Fibroblast of skin of right quadriceps (primary cell): ENCODE results near the gene NR2F6.
"Not testable (repeated sequence)": the region's sequence is repeated elsewhere in the genome, so short reads cannot be mapped to it uniquely, and the experiment has no call there.

Experiments
- DNase-seq: peaks from one replicate; pipeline ENCODE4 v3.0.0-alpha.2; 2013

Gene NR2F6

GRCh38 chr19:17245535-17245984, at the start of gene NR2F6:
TSS of gene NR2F6 (minus strand) at chr19:17245919. CDS start at chr19:17245220, 699 bp downstream.
- no peak for DNase-seq

- DNase-seq, result no peak
These were observed 48.6 kb upstream of the NR2F6 start for GRCh38 chr19:17294051-17294891.

DNA sequence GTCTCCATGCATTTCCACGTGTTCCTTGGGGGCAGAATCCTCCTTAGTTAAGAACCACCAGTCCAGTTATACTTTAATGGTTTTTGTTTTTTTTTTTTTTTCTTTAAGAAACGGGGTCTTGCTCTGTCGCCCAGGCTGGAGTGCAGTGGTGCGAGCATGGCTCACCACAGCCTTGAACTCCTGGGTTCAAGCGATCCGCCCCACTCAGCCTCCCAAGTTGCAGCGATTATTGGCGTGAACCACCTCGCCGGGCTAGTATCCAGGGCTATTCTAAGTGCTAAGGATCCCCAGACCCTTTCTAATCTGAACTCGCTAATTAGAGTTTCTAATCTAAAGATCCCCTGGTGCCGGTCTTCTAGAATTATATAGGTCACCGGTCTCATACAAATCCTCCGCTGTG, 47.9 kb upstream of the NR2F6 start:
- no peak for DNase-seq

- peak; percentile 87 for DNase-seq
These were observed 46.8 kb upstream of the NR2F6 start for GRCh38 chr19:17292301-17293074.

DNA sequence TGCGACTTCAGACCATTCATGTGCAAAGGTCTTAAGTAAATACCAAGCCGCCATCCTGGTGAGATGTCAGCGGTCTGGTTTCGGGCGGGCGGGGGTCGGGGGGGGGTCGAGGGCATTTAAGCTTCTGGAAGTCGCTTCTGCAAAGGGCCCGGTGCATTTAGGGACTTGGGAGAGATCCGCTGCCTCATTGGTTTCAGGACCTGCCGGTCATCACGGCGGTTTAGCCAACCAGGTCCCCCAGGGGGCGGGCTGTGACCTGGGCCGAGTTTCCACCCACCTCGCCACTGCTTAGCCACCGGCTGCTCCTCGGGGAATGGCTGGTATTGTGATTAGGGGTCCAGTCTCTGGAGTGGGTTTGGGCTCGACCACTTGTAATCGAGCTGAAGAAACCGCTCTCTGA, 43.8 kb upstream of the NR2F6 start:
- peak; percentile 82 for DNase-seq

- no peak for DNase-seq
These were observed 41.0 kb upstream of the NR2F6 start for GRCh38 chr19:17286752-17287151.

DNA sequence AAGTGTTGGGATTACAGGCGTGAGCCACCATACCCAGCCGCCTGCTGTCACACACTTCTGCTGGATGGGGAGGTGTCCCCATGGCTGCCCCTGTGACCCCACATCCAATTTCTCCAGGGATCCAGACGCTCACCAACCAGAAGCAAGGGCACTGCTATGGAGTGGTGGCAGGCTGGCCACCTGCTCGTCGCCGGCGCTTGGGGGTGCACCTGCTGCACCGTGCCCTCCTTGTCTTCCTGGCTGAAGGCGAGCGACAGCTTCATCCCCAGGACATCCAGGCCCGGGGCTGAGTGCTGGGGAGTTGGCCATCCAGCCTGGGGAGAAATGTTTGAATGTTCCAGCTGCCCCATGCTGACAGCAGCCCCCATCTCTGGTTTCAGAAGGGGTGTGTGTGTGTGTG, 40.5 kb upstream of the NR2F6 start:
- no peak for DNase-seq

DNA sequence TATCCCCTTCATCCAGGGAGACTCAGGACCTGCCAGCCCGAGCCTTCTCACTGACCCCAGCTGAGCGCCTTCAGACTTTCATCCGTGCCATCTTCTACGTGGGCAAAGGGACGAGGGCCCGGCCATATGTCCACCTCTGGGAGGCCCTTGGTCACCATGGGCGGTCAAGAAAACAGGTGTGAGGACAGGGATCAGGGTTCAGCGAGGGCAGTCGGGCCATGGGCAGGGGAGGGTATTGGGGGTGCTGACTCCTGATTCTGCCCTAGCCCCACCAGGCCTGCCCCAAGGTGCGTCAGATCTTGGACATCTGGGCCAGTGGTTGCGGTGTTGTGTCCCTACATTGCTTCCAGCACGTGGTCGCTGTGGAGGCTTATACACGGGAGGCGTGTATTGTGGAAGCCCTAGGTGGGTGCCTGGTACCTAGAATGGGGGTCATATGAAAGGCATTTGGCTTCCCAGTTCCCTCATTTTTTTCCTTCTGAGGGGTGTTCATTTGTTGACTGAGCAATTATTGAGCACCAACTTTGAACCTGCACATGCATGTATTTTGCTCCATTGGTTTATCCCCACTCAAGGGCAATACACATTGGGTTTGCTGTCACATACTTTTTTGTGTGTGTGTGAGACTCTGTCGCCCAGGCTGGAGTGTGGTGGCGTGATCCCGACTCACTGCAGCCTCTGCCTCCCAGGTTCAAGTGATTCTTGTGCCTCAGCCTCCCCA, 39.9 kb upstream of the NR2F6 start:
- no peak for DNase-seq

DNA sequence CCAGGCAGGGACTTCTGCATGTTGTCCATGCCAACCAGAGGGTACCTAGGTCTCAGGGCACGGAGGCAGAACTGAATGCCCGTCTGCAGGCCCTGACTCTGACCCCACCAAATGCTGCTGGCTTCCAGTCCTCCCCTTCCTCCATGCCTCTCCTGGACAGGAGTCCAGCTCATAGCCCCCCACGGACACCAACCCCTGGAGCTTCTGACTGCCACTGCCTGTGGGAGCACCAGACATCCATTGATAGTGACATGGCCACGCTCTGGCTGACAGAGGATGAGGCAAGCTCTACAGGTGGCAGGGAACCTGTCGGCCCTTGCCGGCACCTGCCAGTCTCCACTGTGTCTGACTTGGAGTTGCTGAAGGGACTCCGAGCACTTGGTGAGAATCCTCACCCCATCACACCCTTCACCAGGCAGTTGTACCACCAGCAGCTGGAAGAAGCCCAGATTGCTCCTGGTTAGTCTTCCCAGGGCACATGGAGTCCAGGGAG, 37.8 kb upstream of the NR2F6 start:
- no peak for DNase-seq

DNA sequence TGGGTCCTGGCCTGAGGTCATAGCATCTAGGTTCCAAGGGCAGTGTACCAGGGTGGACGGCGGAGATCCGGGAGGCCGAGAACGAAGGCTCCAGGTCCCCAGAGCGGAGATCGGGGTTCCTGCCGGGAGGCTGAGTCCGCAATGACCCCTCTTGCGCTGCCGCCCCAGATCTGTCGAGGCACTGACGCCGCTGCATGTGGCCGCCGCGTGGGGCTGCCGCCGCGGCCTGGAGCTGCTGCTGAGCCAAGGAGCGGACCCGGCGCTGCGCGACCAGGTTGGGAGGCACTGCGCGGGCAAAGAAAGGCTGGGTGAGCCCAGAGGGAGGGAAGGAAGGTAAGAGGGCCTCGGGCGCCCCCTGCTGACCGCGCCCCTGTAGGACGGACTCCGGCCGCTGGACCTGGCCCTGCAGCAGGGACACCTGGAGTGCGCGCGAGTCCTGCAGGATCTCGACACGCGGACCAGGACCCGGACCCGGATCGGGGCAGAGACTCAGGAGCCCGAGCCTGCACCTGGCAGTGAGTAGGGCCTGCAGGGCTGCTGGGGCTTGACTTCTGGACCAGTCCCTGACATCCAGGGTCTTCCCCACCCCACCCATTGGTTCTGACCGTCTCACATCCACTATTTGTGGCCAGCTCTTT, 36.9 kb upstream of the NR2F6 start:
- DNase-seq, result peak; percentile 71

DNA sequence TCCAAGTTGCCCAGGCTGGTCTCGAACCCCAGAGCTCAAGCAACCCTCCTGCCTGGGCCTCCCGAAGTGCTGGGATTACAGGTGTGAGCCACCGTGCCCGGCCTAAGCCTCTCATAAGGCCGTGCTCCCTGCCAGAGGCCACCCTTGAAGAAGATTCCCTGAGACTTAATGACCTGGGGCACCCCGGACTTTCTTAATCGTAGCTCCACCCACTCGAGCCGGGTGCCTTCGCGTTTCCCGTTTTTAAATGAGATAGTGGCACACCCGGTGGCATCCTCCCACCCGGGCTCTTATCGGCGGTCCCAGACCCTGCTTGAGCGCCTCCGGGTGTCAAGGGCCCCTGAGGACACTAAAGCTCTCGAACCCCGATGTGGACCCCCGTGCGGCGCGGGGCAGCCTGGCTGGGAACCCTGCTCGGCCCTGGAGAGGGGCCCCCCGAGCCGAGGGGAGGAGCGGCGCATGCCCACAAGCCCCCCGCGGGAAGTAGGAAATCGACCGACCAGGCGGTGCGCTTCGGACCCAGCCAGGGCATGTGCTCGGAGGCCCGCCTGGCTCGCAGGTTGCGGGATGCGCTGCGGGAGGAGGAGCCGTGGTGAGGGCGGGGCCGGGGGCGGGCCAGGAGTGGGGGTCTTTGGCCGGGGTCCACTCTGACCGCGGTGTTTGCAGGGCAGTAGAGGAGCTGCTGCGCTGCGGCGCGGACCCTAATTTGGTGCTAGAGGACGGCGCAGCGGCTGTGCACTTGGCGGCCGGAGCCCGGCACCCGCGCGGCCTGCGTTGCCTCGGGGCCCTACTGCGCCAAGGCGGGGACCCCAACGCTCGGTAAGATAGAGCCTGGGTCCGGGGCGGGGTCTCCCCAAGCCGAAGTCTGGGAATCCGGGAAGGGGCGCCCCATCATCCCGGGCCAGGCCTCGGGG, 35.9 kb upstream of the NR2F6 start, which contains the start of gene ANKLE1:
TSS of gene ANKLE1 (plus strand) at position 511 of the 914 bp plus-strand sequence. CDS start at position 531, 20 bp downstream.
- no peak for DNase-seq

- DNase-seq, result no peak
These were observed 33.7 kb upstream of the NR2F6 start for GRCh38 chr19:17279436-17279835.

DNA sequence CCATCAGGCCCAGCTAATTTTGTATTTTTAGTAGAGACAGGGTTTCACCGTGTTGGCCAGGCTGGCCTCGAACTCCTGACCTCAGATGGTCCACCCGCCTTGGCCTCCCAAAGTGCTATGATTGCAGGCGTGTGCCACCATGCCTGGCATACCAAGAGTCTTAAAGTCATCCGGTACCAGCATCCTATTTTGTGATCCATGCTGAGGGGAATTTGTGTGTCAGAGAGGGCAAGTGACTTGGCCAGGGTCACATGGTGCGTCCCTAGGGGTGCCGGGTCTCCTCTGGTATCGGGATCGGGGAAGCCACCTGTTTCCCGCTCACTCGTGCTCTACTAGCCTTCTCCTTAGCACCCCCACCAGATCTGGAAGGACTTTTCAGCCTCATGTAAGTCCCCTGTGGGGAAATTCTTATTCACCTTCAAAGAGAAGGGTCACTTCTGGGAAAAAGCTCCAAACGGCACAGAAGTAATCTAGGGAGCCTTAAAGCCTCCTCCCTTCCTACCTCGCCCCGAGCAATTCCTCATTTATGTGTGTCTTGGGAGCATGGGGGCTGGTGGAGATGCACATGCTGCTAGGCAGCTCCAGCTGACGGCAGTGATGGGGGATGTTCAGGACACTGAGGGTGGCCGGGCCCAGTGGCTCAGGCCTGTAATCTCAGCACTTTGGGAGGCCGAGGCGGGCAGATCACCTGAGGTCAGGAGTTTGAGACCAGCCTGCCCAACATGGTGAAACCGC, 29.9 kb upstream of the NR2F6 start:
- no peak for DNase-seq

DNA sequence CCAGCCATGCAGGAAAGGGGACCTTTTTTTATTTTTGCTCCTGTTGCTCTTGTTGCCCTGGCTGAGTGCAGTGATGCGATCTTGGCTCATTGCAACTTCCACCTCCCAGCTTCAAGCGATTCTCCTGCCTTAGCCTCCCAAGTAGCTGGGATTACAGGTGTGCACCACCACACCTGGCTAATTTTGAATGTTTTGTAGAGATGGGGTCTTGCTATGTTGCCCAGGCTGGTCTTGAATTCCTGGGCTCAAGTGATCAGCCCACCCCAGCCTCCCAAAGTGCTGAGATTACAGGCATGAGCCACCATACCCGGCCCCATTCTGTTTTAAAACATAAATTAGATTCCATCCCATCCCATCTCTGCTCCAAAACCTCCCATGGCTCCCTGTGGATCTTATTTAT, 29.2 kb upstream of the NR2F6 start:
- not testable (repeated sequence) for DNase-seq

GRCh38 chr19:17268754-17269153, 23.0 kb upstream of the NR2F6 start:
- no peak for DNase-seq

GRCh38 chr19:17266975-17267788, 21.5 kb upstream of the NR2F6 start, which contains the start of gene BABAM1:
TSS of gene BABAM1 (plus strand) at chr19:17267443. CDS start at chr19:17268807, 1,364 bp downstream.
- peak; percentile 100 for DNase-seq

DNA sequence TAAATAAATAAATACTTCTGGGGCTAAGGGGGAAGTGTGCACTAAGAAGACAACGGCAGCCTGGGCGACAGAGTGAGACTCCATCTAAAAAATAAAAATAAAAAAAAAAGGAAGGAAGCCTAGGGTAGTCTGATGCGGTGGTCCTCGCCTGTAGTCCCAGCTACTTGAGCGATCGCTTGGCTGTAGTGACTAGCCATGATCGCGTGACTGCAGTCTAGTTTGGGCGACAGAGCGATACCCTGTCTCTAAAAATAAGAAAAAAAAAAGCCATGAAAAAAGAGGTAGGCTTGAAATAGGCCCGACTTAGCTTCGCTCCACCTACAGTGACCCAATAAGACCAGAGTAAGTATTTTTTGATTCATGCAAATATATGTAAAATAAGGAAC, 20.9 kb upstream of the NR2F6 start:
- no peak for DNase-seq

GRCh38 chr19:17266026-17266425, 20.3 kb upstream of the NR2F6 start:
- DNase-seq, result no peak

DNA sequence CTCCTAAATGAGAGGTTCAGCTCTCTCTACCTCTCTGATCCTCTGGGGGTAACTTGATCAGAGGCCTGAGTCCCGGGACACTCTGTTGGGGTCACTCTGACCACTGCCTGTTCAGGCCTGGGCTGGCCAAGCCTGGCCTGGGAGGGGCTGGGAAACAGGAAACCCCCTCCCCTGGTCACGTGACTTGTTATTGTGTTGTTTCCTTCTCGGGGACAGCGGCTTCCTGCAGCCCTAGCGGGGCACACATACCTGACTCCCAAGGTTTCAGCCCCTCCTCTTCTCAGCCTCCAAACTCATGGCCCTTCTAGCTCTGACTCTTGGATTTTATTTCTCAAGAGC, 18.9 kb upstream of the NR2F6 start, which contains the start of gene USHBP1:
TSS of gene USHBP1 (minus strand) at position 105 of the 339 bp plus-strand sequence. CDS start 446 bp downstream, outside the sequence.
- no peak for DNase-seq
